Esophagus squamous epithelium (tissue), 5 donors: Measurements from ENCODE around the gene SPRED3. TPM values are rescaled to one million over a fixed set of nuclear protein-coding genes. Genes with fewer than 3 reads are reported as not detected.
"Not testable (repeated sequence)": the region's sequence is repeated elsewhere in the genome, so short reads cannot be mapped to it uniquely, and the experiment has no call there.

Experiments
- DNase-seq: peaks from one replicate; lab custom pipeline; 2025; lab: John Stamatoyannopoulos, UW
- H3K27ac ChIP-seq, 4 donors: fragments of 200-600 bp; sonication (generic); one replicate each; pipeline ENCODE4 v1.5.1; 2016 to 2019; ENCODE audit warnings: mild to moderate bottlenecking in 1 of 4
- H3K27me3 ChIP-seq, 4 donors: fragments of 200-600 bp; sonication (generic); 1 replicate in 3 of 4; 2 replicates in 1 of 4; pipeline versions ENCODE4 v1.5.1 to v1.6.0; 2017 to 2021; ENCODE audit warnings: antibody characterized with exemption in 1 of 4
- H3K36me3 ChIP-seq, 3 donors: fragments of 200-600 bp; sonication (generic); one replicate each; pipeline ENCODE4 v1.5.1; 2016 to 2019
- H3K4me1 ChIP-seq, 3 donors: fragments of 200-600 bp; sonication (generic); one replicate each; pipeline ENCODE4 v1.5.1; 2017 to 2019
- H3K4me3 ChIP-seq, 4 donors: fragments of 200-600 bp; sonication (generic); 1 replicate in 3 of 4; 2 replicates in 1 of 4; pipeline ENCODE4 v1.5.1; 2016 to 2019; ENCODE audit warnings: mild to moderate bottlenecking in 2 of 4, moderate library complexity in 1 of 4
- H3K9me3 ChIP-seq, 3 donors: fragments of 200-600 bp; sonication (generic); one replicate each; pipeline ENCODE4 v1.5.1; 2016 to 2019
- POLR2A ChIP-seq, 4 donors: fragments of 450-650 bp; IDR thresholded peaks; one replicate each; pipeline ENCODE4 v1.6.1; 2017; ENCODE audit warnings: antibody characterized with exemption in 4 of 4, mild to moderate bottlenecking in 4 of 4, moderate library complexity in 3 of 4
- whole genome bisulfite sequencing, 2 donors: methylation state at CpG; one replicate each; pipeline ENCODE4 v1.1.5; 2018; 5-methylcytosine and 5-hydroxymethylcytosine counted together
- intact Hi-C: fragments of 100-400 bp; cut with DNase I; formaldehyde crosslinking; loops from one replicate; pipeline ENCODE4 v1.15.0; 2022
- total RNA-seq, 4 donors: library from RNA; depleted of rRNA; stranded (reverse); fragments of >200 nt; gene quantifications; one replicate each; pipeline ENCODE4 v1.1.0, GENCODE V29; 2016
- TF ChIP-seq, protein P1 (sequence below), 6 experiments: fragments of 450-650 bp in 4 of 6; fragments of 200-600 bp in 2 of 6; sonication (generic) in 2 of 6; IDR thresholded peaks; one replicate each; pipeline ENCODE4 v1.5.1; 2016 to 2019; ENCODE audit warnings: antibody characterized with exemption in 6 of 6, mild to moderate bottlenecking in 4 of 6, moderate library complexity in 4 of 6
- donor health status: DM: yes; HTN: yes; CAD: no.

SPRED3 gene
- total RNA-seq, 4 donors from 2014 or later: 0.15 to 0.38 (median 0.35) TPM; not detected in 1

DNA sequence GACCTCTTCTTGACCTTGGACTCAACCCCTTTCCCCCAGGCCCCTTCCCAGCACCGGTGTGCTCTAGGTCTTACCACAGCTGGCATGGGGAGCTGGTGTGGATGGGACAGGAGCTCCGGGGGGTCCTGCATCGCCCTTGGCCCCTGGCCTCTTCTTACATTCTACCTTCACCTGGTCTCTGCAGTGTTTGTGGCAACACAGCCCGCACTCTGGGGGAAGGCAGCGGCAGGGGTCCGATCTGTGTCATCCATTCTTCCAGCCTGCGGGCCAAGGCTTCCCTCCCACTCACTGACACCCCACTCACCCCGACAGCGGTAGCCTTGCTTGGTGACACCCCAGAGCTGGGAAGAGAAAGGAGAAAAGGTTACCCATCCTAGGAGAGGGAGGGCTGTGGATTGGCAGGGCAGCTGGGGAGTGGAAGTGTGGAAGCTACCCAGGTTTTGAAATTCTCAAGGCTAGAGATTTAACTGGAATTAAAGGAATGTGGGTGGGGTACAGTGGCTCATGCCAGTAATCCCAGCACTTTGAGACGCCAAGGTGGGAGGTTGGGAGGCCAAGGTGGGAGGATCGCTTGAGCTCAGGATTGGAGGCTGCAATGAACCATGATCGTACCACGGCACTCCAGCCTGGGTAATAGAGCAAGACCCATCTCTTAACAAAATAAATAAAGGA lies 22.7 kb downstream of the SPRED3 start:
- intact Hi-C loops: no loop called here

DNA sequence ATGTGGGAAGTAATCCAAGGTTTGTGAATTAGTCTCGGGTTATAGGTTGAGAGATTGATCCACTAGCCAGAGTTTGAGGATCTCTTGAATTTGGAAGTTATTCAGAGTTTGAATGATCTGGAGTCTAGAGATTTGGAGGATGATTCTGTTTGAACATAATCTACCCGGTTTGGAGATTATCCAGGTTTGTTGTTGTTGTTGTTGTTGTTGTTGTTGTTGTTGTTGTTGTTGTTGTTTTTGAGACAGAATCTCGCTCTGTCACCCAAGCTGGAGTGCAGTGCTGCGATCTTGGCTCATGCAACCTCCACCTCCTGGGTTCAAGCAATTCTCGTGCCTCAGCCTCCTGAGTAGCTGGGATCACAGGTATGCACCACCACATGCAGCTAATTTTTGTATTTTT lies 23.4 kb downstream of the SPRED3 start:
- H3K27me3 ChIP-seq, DNase-seq, H3K4me1 ChIP-seq, H3K27ac ChIP-seq, H3K9me3 ChIP-seq, intact Hi-C loops, H3K4me3 ChIP-seq: not testable (repeated sequence)
- H3K36me3 ChIP-seq: peaks cover 0 to 25% (median 0%) of the 10 kb centered on the region in 3 donors
- 75 to 82% methylated on average over 5 of the region's 5 CpGs for WGBS, 2 donors

More for the DNA sequence above, 22.7 kb downstream of the SPRED3 start:
- Histone ChIP-seq H3K36me3 (peaks cover 0 to 32% (median 0%) of the 10 kb centered on the region in 3 donors), H3K4me1 (no peaks in the 10 kb centered on the region), H3K4me3 (no peak overlapping the region), H3K9me3 (no peaks in the 10 kb centered on the region), H3K27me3 (no peaks in the 10 kb centered on the region), H3K27ac (no peak overlapping the region)
- no peak for DNase-seq
- WGBS, 2 donors: 79 to 81% methylated on average over 7 to 10 of the region's 13 CpGs
- no peak for TF ChIP-seq POLR2A (IDR thresholded peaks at IDR 0.05)
- TF ChIP-seq, protein P1, sequence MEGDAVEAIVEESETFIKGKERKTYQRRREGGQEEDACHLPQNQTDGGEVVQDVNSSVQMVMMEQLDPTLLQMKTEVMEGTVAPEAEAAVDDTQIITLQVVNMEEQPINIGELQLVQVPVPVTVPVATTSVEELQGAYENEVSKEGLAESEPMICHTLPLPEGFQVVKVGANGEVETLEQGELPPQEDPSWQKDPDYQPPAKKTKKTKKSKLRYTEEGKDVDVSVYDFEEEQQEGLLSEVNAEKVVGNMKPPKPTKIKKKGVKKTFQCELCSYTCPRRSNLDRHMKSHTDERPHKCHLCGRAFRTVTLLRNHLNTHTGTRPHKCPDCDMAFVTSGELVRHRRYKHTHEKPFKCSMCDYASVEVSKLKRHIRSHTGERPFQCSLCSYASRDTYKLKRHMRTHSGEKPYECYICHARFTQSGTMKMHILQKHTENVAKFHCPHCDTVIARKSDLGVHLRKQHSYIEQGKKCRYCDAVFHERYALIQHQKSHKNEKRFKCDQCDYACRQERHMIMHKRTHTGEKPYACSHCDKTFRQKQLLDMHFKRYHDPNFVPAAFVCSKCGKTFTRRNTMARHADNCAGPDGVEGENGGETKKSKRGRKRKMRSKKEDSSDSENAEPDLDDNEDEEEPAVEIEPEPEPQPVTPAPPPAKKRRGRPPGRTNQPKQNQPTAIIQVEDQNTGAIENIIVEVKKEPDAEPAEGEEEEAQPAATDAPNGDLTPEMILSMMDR (IDR thresholded peaks at IDR 0.05): no peak

DNA sequence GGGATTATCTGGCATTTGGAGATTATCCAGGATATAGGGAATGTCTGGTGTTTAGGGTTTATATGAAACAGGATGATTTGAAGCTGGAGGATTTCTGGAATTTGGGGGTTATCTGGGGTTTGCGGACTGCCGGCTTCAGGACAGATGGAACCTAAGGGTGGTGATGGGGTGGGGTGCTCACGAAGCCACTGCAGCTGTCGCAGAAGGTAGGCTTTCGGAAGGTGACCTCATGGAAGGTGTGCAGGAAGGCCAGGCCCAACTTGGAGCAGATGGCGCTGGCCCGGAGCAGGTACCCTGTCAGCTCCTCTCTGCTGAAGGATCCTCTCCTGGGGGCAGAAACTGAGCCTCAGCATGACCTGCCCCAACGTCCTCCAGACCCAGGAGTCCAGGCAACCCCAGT lies 24.0 kb downstream of the SPRED3 start:
- intact Hi-C loops: no loop called here
- no peaks in the 10 kb centered on the region for H3K9me3 ChIP-seq
- peaks cover 0 to 19% (median 0%) of the 10 kb centered on the region in 3 donors for H3K36me3 ChIP-seq
- WGBS, 2 donors: 91 to 100% methylated on average over 5 to 8 of the region's 8 CpGs
- H3K27ac ChIP-seq: no peak overlapping the region
- H3K4me1 ChIP-seq: peaks cover 0 to 2% (median 0%) of the 10 kb centered on the region in 3 donors
- no peak for TF ChIP-seq POLR2A (IDR thresholded peaks at IDR 0.05)
- TF ChIP-seq, protein P1 (IDR thresholded peaks at IDR 0.05): no peak
- no peak for DNase-seq
- H3K4me3 ChIP-seq: no peak overlapping the region
- peaks cover 0 to 2% (median 0%) of the 10 kb centered on the region in 4 donors for H3K27me3 ChIP-seq

DNA sequence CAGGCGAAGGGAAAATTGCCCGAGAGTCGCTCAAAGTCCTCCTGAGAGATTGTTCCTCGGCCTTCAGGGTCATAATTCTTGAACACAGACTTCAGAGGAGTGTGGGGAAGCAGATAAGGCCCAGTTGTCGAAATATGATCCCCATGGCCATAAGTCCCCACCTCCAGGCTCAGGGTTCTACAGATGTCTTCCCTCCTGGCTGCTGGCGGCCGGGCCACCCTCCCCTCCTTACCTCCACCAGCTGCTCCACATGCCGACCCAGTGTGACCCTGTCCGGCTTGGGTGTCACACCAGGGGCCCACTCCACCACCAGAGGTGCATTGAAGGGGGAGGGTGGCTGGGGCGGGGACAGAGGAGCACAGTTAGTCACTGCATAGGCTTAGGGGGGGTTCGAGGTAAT lies 24.5 kb downstream of the SPRED3 start:
- WGBS, 2 donors: 72 to 93% methylated on average over 5 to 7 of the region's 11 CpGs
- Histone ChIP-seq H3K27me3 (peaks cover 0 to 6% (median 0%) of the 10 kb centered on the region in 4 donors), H3K36me3 (peaks cover 0 to 15% (median 0%) of the 10 kb centered on the region in 3 donors), H3K27ac (no peak overlapping the region), H3K4me1 (peaks cover 3 to 7% (median 4%) of the 10 kb centered on the region in 3 donors), H3K9me3 (no peaks in the 10 kb centered on the region), H3K4me3 (no peak overlapping the region)
- no peak for DNase-seq
- TF ChIP-seq, protein P1 (IDR thresholded peaks at IDR 0.05): no peak
- no peak for TF ChIP-seq POLR2A (IDR thresholded peaks at IDR 0.05)
- intact Hi-C loops: no loop called here

DNA sequence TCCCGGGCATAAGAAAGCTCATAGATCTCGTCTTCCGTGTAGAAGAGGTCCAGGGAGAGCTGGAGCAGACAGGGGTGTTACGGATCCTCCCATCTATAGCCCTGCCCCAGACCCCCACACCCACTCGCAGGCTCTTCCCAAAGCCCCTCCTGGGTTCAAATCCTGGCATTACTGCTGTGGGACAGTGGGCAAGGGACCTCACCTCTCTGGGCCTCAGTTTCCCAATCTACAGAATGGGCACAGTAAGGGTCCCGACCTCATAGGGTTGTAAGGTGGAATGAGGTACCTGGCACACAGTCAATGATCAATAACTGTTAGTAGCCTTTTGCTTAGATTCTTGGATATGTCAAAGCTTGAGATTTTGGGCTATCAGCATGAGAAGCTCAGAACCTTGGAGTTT lies 24.9 kb downstream of the SPRED3 start:
- peaks cover 8 to 12% (median 9%) of the 10 kb centered on the region in 3 donors for H3K4me1 ChIP-seq
- no peaks in the 10 kb centered on the region for H3K9me3 ChIP-seq
- H3K4me3 ChIP-seq: no peak overlapping the region
- WGBS, 2 donors: 85 to 100% methylated on average over 1 to 5 of the region's 6 CpGs
- TF ChIP-seq POLR2A (IDR thresholded peaks at IDR 0.05): no peak
- TF ChIP-seq, protein P1 (IDR thresholded peaks at IDR 0.05): no peak
- intact Hi-C loops: no loop called here
- no peak for DNase-seq
- no peak overlapping the region for H3K27ac ChIP-seq
- H3K27me3 ChIP-seq: peaks cover 0 to 11% (median 0%) of the 10 kb centered on the region in 4 donors
- peaks cover 0 to 10% (median 0%) of the 10 kb centered on the region in 3 donors for H3K36me3 ChIP-seq
